GM18867 (cell line): ENCODE measurements around the gene PERP.
"Not testable (repeated sequence)": the region's sequence is repeated elsewhere in the genome, so short reads cannot be mapped to it uniquely, and the experiment has no call there.

Experiments used
- ATAC-seq: cut with Tn5 transposase; IDR thresholded peaks from one replicate; pipeline ENCODE4 v1.9.1; 2021; ENCODE audit warnings: mild to moderate bottlenecking, moderate library complexity; ENCODE audit not compliant: unreplicated experiment

PERP gene

DNA sequence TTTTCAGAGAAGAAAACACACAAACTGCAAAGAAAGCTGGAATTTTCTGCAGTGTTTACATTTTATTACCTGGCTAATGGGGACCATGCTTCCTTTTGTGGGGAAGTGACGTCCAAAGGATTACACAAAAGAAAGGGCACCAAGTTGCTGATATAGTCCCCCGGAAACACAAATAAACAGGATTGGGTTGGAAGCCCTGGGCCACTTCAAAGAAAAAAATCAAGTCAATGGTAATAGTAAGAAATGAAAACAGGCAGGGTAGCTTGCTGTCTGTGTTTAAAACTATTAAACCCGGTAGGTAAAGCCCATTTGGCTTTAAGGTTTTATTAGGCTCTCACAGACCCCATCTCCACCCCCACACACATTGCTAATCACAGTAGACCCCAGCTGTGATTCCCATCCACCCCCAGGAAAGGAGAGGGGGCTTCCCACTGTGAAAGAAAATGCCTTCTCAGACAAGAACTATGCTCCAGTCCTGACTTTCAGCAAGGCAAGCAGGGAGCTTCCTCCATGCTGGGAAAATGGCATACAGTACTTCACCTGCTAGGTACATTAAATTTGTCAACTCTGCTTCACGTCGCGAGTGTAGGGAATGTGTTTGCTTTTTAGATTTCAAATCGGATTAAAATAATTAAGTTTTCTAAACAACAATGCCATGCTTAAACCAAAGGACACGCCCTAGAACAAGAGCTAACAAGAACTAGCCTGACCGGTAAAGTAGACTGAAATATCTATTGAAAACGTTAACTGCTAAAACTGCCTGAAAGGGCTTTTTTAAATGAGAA lies 1.1 kb downstream of the PERP start:
- ATAC-seq = no peak

DNA sequence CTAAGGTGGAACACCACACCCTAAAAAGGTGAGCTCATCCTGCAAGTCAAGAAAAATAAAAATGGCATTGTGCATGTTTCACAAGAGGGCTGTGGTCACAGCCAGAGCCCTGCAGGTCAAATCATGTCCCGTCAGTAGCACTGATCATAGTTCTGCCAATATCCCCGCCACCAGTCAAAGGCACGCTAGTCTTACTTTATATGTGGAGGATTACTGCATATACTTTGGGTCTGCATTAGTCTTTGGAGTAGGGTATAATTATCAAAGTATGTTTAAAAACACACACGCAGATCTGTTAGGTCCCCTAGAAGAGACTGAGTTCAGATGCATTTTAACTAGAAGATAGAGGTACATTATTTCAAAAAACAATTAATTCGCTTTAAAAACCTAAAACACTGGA lies 1.8 kb downstream of the PERP start:
- no peak for ATAC-seq

DNA sequence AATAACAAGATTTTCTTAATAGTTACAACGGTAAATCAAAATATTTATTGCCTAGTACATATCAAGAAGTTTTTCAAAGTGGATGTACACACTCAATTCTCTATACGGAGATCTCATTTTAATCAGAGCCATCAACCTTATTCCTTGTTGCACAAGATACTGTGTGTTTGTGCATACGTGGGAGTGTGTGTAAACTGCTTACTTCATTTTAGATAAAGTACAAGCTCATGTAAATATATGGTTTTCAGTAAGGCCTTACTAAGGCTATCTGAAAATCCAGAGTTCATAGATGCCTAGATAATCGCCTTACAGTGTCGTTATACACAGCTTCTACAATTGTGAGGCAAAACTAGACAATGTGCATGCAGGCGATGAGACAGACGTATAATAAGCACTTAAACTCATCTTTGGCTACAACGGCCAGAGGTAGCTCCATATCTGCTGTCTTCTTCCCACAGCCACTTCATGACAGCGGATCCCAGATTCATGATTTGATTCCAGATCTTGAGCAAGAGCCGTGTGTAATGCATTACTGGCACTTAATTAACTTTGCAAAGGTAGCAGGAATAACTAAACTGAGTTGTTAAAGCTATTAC lies 2.5 kb downstream of the PERP start:
- no peak for ATAC-seq

DNA sequence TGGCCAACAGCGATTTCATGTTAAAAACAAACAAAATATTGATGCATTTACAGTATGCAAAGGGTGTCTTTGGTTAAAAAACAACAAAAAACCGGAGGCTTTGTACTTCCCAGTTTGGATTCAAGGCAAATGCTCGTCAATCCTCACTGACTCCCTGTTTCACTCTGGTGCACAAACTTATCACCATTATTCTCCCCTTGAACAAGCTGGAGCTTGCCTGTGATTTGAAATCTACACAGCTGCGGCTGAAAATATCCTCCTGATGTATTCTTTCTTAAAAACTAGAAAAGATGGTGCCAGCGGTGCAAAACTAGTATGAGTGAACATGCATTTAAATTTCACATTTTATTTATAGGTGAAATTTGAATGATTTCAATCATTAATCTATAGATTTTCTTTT lies 3.3 kb downstream of the PERP start:
- no peak for ATAC-seq

DNA sequence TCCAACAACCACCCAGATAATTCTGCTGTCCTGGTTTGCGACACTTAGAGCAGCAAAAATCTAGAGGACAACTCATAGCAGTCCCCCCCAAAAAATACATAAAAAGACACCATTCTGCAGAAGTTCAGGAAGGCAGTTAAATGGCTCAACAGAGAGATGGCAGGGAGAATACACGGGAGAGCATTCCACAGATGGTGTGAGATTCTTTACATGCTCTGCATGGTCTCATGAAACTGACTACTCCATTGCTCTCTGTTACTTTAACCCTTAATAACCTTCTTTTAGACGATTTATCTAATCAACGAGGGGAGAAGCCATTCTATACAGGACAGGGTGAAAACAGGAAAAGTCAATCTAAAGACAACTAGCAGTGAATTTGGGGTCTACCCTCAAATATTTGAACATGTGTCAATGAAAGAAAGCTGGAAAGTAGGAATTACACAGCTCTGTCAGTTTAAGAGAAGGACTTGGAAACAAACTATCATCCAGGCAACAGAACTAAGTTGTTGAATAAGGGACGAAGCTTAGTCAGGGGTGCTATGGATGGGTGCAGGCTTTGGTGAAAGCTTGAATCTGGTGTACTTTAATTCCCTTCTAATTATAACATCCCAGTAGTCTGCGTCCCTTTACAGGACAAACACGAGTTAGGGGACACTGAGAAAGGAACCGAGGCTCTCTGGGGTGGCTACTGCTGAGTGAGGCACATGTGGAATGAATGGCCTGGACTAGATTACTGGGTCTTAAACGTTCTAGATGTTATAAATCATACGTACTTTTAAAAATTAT lies 5.1 kb downstream of the PERP start:
- no peak for ATAC-seq

DNA sequence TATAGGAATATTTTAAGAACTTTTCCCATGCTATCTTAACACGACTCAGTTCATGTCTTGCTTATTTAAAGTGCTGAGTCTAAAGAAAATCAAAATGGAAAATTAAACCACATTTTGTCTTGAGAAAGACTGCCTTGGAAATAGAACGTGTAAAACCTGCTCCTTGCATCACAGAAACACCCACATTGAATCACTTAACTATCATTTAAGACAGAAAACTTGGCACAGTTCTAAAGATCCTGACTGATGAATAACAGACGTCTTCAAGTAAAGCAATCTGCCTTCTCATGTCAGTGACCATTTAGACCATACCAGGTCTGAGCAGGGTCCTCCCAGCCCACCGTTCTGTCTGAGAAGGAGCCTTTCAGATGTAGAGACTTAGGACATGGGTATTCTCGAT lies 7.4 kb downstream of the PERP start:
- ATAC-seq = no peak

DNA sequence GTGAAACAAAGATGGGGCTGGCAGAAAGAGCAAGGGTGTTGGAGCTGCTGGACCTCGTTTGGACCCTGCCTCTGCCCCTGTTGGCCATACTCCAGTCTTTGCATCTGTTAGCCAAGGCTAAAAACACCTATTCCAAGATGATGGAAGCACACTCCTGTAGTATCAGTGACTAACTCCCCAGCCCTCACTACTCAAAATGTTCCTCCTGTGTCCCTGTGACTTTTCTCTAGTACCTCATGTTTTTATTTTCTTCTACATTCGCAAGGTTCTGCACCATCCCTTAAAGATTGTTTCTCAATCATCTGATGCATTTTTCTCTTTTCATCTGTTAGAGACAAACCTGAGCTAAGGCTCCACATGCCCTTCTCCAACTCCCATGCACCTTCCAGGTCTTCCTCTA lies 8.9 kb downstream of the PERP start:
- no peak for ATAC-seq

DNA sequence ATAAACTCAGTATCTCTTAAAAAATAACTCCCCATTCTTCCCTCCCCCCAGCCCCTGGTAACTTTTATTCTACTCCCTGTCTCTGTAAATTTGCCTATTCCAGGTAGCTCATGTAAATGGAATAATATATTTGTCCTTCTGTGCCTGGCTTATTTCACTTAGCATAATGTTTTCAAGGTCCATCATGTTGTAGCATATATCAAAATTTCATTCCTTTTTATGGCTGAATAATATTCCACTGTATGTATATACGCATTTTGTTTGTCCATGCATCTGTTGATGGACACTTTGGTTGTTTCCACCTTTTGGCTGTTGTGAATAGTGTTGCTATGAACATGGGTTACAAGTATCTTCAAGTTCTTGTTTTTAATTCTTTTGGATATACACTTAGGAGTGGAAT lies 13.0 kb downstream of the PERP start:
- no peak for ATAC-seq

DNA sequence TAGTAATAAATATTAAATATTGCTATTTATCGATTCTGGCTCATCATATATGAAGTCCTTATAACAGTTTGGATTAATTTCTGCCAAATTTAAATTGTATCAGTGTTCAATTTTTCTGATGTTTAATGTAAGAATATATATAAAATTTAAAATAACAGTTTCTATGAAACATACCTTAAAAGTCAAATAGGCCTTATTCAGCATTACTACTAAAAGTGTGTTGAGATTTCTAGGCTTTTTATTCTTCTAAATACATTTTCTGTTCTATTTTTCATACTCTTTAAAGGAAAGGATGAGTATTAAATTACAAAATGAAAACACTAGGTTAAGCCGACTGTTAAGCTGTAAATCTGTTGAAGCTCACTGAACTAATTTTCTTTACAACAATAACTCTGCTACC lies 13.6 kb downstream of the PERP start:
- no peak for ATAC-seq

DNA sequence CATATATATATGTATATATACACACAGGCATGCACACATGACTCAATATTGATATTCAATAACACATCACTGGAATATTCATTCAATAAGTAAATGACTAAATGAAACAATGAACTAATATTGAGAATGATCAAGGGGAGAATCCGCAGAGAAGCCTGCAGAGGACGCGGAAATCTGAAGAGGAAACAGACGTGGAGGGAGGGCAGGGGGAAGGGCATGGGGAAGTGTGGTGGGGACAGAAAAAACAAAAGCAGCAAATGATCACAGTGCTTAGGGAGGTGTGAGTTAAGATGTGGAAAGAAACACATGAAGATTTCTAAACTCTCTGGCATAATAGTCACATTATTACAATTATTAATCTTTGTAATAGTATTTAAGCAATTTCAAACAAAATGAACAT lies 14.5 kb downstream of the PERP start:
- no peak for ATAC-seq

DNA sequence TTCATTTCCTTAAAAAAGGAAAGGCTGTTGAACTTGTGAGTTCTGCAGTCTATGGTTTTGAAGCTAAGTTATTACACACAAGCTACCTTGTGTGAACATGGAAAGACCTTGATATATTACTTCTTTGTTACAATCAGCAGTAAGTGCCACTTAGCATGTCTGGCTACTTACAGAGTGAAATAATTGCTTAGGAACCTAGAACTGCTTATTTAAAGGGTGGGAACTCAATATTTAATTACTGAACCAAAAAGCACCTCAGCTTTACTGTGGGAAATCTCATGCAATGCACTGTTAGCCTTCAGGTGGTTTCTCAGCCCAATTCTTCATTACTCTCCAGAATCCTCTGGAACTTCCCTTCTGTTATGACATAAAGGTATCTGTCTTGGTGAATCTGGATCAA lies 17.9 kb downstream of the PERP start:
- ATAC-seq = no peak

DNA sequence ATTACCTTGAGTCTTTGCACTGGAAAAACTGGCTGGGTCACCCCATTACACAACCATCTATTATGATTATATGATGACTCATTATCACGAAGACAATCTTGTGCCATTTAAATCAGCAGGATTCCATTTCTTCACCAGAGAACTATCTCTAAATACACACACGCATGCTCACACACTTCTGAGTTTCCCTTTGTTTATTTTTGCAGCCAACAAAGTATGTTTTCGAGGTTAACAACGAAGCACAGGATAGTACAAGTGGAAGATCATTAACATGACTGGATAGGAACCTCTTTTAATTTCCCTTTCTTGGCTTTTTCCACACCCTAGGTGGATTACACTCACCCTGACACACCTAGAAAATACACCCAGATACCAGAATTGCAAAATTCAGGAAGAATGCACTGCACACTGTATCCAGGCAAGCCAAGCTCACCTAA lies 18.9 kb downstream of the PERP start:
- no peak for ATAC-seq

DNA sequence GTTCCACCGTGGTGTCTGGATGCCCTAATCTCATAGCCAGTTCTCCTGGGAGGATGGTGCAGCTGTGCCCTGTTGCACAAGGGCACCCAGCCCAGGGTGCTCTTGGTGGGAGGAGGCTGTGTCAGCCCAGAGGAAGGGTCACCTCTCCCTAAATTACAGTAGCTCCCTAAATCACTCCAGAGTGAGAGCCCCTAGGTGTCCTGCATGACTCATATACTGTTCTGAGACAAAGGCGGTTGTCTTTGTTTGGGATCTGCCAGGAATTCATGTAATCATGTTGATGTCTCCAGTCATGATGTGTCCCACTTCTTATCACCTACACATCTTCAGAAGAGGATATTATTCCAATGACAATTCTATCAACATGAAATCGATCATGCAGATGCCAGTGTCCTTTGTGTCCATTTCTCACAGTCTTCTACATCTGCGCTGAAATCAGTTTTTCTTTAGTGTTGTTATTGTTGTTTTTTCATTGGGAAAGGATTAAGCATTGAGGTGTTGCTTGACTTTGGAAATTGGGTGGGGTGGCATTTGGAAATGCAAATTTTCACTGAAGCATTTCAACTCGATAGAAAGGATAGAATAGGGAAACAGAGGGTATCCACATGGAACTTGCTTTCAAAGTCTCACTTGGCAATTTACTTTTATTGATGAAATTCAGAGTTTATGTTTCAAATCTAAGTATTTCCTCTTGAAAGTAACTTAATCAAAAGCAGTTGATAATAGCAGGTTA lies 19.5 kb downstream of the PERP start:
- no peak for ATAC-seq

DNA sequence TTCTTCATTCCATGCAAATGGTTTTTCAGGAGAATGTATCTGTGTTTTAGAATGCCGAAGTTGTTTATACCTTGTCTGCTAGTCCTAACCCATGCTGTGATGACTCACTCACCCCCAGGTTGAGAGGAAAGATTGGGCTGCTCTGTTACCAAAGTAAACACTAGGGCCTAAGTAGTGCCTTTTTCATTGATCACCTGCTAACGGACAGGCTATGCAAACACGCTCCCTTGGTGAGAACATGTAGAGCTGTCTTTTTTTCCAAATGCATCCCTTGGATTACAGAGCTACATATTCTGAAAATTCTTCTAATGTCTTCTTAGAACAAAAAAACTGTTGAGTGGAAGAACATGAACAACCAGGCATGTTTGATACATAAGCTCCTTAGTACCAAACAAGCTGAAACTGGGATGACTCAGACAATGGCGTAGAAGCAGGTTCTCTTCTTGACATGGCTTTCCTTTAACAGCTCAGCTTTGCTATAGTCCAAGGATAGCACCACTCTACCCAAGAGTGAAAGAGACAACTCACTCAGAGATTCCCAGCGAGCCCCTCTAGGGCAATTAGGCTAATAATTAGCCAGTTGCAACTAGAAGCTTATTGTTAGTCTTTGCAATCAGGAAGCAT lies 20.5 kb downstream of the PERP start:
- ATAC-seq = no peak

DNA sequence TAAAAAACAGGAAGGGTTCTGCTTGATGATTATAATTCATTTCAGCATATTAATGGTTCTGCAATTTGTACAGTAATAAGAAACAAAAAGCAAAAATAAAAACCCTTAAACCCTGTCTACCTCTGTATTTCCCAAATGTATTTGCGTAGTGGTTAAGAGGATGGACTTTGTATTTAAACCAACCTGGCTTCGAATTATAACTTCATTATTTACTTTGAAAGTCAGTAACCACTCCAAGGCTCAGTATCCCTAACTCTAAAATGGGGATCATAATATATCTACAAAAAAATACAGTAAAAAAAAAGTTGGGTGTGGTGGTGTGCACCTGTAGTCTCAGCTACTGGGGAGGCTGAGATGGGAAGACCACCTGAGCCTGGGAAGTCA lies 21.4 kb downstream of the PERP start:
- ATAC-seq = no peak

DNA sequence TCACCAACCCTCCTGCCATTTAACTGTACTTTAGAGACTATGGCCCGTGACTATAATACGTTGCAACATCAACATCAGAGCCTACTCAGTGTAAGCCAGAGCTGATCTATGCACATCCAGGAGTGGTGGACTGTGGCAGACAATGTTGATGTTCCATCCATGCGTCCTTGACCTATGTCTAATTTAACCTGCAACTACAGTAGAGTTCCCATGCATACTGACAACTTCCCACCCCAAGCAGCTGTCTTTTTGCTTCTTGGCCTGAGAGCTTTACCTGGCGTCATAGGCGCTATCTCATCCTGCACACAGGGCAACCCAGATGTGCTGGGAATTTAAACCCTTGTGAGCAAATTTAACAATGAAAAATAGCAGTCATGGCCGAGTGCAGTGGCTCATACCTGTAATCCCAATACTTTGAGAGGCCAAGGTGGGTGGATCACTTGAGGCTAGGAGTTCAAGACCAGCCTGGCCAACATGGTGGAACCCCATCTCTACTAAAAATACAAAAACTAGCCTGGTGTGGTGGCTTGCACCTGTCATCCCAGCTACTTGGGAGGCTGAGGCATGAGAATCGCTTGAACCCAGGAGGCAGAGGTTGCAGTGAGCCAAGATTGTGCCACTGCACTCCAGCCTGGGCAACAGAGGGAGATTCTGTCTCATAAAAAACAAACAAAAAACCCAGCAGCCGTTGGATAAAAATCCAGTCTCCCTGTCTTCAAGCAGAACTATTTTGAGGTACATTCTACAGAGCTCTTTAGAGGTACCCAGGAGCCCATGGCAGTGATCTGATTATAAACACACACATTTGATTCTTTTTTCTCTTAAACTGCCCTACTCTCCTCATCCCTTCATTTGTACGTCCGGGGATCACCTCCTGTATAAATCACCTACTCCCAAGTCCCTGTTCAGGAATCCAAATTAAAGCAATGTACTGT lies 22.0 kb downstream of the PERP start:
- no peak for ATAC-seq

DNA sequence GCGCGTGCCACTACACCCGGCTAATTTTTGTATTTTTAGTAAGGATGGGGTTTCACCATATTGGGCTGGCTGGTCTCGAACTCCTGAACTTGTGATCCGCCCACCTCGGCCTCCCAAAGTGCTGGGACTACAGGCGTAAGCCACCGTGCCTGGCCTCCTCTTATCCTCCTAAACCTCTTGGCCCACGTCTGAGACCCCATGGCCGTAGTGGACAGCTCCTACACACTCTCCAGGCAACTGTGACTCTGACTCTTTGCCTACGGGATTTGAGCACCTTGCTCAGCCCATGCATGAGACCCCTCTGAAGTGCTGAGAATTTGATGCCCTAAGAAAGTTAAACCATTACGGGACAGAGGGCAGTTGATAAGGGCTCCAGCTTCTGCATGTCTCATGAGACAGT lies 25.0 kb downstream of the PERP start:
- ATAC-seq = no peak

DNA sequence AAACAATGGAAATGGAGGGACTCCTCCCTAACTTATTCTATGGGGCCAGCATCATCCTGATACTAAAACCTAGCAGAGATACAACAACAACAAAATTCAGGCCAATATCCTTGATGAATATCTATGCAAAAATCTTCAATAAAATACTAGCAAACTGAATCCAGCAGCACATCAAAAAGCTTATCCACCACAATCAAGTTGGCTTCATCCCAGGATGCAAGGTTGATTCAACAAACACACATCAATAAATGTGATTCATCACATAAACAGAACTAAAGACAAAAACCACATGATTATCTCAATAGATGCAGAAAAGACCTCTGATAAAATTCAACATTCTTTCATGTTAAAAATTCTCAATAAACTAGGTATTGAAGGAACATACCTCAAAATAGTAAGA lies 27.7 kb downstream of the PERP start:
- ATAC-seq = not testable (repeated sequence)

DNA sequence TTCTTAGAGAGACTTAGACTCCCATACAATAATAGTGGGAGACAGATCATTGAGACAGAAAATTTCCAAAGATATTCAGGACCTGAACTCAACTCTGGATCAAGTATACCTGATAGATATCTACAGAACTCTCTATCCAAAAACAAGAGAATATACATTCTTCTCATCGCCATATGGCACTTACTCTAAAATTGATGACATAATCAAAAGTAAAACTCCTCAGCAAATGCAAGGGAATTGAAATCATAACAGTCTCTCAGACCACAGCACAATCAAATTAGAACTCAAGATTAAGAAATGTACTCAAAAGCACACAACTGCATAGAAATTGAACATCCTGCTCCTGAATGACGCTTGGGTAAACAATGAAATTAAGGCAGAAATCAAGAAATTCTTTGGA lies 28.7 kb downstream of the PERP start:
- no peak for ATAC-seq

DNA sequence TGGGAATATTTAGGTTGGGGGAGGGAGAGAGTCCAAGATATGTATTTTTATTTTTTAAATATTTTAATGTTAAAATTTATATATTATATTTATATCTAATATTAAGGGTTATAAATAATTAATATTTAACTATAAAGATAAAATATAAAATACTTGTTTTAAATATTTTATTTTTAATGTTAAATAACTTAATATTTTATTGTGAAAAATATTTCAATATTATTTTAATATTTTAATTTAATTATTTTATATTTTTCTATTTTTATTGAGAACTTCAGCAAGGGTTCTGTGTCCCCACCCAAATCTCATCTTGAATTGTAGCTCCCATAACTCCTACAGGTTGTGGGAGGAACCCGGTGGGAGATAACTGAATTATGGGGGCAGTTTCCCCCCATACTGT lies 34.0 kb downstream of the PERP start:
- ATAC-seq = no peak
